ENCODE data around the gene CLCN5. TPM values are rescaled to one million over a fixed set of nuclear protein-coding genes. Genes with fewer than 3 reads are reported as not detected.
A peak's percentile ranks its signal among the peaks of the same experiment; 100 is the strongest.

Gene CLCN5
- total RNA-seq, 1 donor from 2014 or later = 36.4 TPM

GRCh38 chrX:50093625-50094024, 171.2 kb downstream of the CLCN5 start:
- DNase-seq (ENCODE audit: extremely low spot score, unreplicated experiment) = no peak
- TF ChIP-seq, protein P1, sequence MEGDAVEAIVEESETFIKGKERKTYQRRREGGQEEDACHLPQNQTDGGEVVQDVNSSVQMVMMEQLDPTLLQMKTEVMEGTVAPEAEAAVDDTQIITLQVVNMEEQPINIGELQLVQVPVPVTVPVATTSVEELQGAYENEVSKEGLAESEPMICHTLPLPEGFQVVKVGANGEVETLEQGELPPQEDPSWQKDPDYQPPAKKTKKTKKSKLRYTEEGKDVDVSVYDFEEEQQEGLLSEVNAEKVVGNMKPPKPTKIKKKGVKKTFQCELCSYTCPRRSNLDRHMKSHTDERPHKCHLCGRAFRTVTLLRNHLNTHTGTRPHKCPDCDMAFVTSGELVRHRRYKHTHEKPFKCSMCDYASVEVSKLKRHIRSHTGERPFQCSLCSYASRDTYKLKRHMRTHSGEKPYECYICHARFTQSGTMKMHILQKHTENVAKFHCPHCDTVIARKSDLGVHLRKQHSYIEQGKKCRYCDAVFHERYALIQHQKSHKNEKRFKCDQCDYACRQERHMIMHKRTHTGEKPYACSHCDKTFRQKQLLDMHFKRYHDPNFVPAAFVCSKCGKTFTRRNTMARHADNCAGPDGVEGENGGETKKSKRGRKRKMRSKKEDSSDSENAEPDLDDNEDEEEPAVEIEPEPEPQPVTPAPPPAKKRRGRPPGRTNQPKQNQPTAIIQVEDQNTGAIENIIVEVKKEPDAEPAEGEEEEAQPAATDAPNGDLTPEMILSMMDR (conservative IDR thresholded peaks at IDR 0.05) = no peak
- H3K27me3 Mint-ChIP-seq = no peaks in the 10 kb centered on the region
- H3K9me3 Mint-ChIP-seq = no peaks in the 10 kb centered on the region
- H3K36me3 Mint-ChIP-seq = peaks cover 3% of the 10 kb centered on the region
- no peaks in the 10 kb centered on the region for H3K4me1 Mint-ChIP-seq (ENCODE audit: unreplicated experiment)
- no peak overlapping the region for H3K4me3 Mint-ChIP-seq
- no peak overlapping the region for H3K27ac Mint-ChIP-seq

GRCh38 chrX:50097071-50097470, 174.7 kb downstream of the CLCN5 start:
- DNase-seq (ENCODE audit: extremely low spot score, unreplicated experiment) = no peak
- H3K9me3 Mint-ChIP-seq = no peaks in the 10 kb centered on the region
- peaks cover 3% of the 10 kb centered on the region for H3K36me3 Mint-ChIP-seq
- H3K4me3 Mint-ChIP-seq = no peak overlapping the region
- H3K27ac Mint-ChIP-seq = no peak overlapping the region
- H3K27me3 Mint-ChIP-seq = no peaks in the 10 kb centered on the region
- peaks cover 4% of the 10 kb centered on the region for H3K4me1 Mint-ChIP-seq (ENCODE audit: unreplicated experiment)
- TF ChIP-seq, protein P1 (conservative IDR thresholded peaks at IDR 0.05) = no peak

- TF ChIP-seq, protein P1 (conservative IDR thresholded peaks at IDR 0.05) = no peak
- no peak overlapping the region for H3K4me3 Mint-ChIP-seq
- no peaks in the 10 kb centered on the region for H3K9me3 Mint-ChIP-seq
- DNase-seq (ENCODE audit: extremely low spot score, unreplicated experiment) = no peak
- H3K4me1 Mint-ChIP-seq (ENCODE audit: unreplicated experiment) = peaks cover 4% of the 10 kb centered on the region
- H3K27me3 Mint-ChIP-seq = no peaks in the 10 kb centered on the region
- H3K27ac Mint-ChIP-seq = no peak overlapping the region
- peaks cover 3% of the 10 kb centered on the region for H3K36me3 Mint-ChIP-seq
Measured at GRCh38 chrX:50098241-50098640, 175.8 kb downstream of the CLCN5 start.

DNA sequence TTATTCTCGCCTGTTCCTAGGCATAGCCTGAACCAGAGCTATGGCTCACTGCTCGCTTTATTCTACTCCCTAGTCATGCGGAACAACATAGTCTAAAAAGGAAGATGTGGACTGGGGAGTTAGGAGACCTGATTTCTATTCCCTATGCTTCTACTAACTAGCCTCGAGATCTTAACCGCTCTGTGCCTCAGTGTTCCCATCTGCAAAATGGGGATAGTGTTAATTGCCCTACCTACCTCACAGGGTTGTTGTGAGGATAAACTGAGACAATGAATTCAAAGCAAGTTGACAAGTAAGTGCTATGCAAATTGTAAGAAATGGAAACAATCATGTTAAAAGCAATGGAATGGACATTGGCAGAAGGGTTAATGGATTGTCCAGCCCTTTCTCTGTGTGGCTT, 176.4 kb downstream of the CLCN5 start:
- Mint-ChIP-seq H3K4me3 (no peak overlapping the region), H3K9me3 (no peaks in the 10 kb centered on the region)
- no peak for DNase-seq (ENCODE audit: extremely low spot score, unreplicated experiment)

DNA sequence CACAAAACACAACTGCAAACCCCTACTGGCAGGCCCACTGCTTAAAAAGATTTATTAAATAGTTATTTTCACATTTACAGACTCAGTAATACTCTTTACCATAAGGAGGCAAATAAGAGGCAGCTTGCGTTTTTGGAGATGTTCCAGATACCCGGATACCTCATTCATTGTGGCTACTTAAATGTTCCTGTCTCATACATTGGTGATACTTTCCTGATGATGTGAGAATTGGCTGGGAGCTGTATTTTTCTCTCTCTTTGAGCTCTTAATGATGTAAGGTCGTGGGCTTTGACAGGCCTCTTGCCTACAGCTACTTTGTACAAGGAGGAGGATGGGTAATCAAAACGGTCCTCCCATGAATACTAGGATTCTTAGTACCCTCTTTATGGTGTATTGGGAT, 176.9 kb downstream of the CLCN5 start:
- no peak for DNase-seq (ENCODE audit: extremely low spot score, unreplicated experiment)
- Mint-ChIP-seq H3K4me1 (ENCODE audit: unreplicated experiment) (peaks cover 4% of the 10 kb centered on the region), H3K27ac (no peak overlapping the region), H3K36me3 (peaks cover 3% of the 10 kb centered on the region), H3K27me3 (no peaks in the 10 kb centered on the region), H3K9me3 (no peaks in the 10 kb centered on the region), H3K4me3 (no peak overlapping the region)
- TF ChIP-seq, protein P1 (conservative IDR thresholded peaks at IDR 0.05) = no peak

More for the DNA sequence above, 176.4 kb downstream of the CLCN5 start:
- Mint-ChIP-seq H3K36me3 (peaks cover 3% of the 10 kb centered on the region), H3K4me1 (ENCODE audit: unreplicated experiment) (peaks cover 4% of the 10 kb centered on the region), H3K27me3 (no peaks in the 10 kb centered on the region), H3K27ac (no peak overlapping the region)
- TF ChIP-seq, protein P1 (conservative IDR thresholded peaks at IDR 0.05) = no peak

GRCh38 chrX:50100188-50100587, 177.8 kb downstream of the CLCN5 start:
- Mint-ChIP-seq H3K4me3 (no peak overlapping the region), H3K27me3 (no peaks in the 10 kb centered on the region), H3K36me3 (peaks cover 3% of the 10 kb centered on the region), H3K27ac (no peak overlapping the region), H3K9me3 (no peaks in the 10 kb centered on the region), H3K4me1 (ENCODE audit: unreplicated experiment) (peaks cover 4% of the 10 kb centered on the region)
- DNase-seq (ENCODE audit: extremely low spot score, unreplicated experiment) = no peak
- TF ChIP-seq, protein P1 (conservative IDR thresholded peaks at IDR 0.05) = peak; percentile 63
